ENCODE results near the gene OSTN.

DNA sequence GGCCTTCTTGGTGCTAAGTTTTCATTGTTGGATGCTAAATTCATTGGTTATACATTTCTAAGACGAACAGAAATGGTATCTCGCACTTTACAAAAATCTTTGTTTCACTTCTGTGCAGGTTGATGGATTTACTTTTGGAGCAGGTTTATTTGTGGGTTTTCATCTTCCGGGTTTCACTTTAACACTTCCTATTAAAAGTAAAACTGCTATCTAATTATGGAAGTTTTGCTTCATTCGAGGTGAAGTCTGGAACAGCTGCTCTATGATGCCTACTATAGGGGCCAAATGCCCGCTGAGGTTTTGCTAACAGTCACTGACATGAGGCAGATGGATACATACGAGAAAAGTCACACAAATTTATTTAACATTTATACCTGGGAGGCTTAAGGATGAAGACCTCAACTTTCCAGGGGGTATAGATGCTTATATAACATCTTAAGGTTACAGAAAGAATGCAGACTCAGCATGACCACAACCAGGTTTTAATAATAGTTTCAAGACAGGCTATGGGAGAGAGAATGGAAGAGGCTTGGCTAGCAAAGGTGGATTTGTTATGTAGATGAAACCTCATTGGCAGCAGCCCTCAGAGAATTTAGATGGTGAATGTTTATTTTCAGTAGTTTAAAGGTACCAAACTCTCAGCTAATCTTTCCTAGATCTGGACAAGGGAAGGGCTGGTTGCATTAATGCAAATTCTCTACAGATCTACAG lies 54.2 kb downstream of the OSTN start:
- no peak for TF ChIP-seq ZNF565 (CRISPR knock-in tag; conservative IDR thresholded peaks at IDR 0.05; ENCODE audit: low read depth)
- TF ChIP-seq BACH2 (CRISPR knock-in tag; IDR thresholded peaks at IDR 0.05; ENCODE audit: borderline replicate concordance), result no peak
- TF ChIP-seq, protein P1, sequence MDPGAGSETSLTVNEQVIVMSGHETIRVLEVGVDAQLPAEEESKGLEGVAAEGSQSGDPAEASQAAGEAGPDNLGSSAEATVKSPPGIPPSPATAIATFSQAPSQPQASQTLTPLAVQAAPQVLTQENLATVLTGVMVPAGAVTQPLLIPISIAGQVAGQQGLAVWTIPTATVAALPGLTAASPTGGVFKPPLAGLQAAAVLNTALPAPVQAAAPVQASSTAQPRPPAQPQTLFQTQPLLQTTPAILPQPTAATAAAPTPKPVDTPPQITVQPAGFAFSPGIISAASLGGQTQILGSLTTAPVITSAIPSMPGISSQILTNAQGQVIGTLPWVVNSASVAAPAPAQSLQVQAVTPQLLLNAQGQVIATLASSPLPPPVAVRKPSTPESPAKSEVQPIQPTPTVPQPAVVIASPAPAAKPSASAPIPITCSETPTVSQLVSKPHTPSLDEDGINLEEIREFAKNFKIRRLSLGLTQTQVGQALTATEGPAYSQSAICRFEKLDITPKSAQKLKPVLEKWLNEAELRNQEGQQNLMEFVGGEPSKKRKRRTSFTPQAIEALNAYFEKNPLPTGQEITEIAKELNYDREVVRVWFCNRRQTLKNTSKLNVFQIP (CRISPR knock-in tag; IDR thresholded peaks at IDR 0.05; ENCODE audit: borderline replicate concordance, low read depth), result no peak
- TF ChIP-seq, protein P2, sequence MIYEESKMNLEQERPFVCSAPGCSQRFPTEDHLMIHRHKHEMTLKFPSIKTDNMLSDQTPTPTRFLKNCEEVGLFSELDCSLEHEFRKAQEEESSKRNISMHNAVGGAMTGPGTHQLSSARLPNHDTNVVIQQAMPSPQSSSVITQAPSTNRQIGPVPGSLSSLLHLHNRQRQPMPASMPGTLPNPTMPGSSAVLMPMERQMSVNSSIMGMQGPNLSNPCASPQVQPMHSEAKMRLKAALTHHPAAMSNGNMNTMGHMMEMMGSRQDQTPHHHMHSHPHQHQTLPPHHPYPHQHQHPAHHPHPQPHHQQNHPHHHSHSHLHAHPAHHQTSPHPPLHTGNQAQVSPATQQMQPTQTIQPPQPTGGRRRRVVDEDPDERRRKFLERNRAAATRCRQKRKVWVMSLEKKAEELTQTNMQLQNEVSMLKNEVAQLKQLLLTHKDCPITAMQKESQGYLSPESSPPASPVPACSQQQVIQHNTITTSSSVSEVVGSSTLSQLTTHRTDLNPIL (CRISPR knock-in tag; IDR thresholded peaks at IDR 0.05; ENCODE audit: low read depth), result no peak
- TF ChIP-seq ZFP3 (CRISPR knock-in tag; IDR thresholded peaks at IDR 0.05), result no peak
- no peak for TF ChIP-seq SNAI2 (CRISPR knock-in tag; IDR thresholded peaks at IDR 0.05)
- TF ChIP-seq, protein P3, sequence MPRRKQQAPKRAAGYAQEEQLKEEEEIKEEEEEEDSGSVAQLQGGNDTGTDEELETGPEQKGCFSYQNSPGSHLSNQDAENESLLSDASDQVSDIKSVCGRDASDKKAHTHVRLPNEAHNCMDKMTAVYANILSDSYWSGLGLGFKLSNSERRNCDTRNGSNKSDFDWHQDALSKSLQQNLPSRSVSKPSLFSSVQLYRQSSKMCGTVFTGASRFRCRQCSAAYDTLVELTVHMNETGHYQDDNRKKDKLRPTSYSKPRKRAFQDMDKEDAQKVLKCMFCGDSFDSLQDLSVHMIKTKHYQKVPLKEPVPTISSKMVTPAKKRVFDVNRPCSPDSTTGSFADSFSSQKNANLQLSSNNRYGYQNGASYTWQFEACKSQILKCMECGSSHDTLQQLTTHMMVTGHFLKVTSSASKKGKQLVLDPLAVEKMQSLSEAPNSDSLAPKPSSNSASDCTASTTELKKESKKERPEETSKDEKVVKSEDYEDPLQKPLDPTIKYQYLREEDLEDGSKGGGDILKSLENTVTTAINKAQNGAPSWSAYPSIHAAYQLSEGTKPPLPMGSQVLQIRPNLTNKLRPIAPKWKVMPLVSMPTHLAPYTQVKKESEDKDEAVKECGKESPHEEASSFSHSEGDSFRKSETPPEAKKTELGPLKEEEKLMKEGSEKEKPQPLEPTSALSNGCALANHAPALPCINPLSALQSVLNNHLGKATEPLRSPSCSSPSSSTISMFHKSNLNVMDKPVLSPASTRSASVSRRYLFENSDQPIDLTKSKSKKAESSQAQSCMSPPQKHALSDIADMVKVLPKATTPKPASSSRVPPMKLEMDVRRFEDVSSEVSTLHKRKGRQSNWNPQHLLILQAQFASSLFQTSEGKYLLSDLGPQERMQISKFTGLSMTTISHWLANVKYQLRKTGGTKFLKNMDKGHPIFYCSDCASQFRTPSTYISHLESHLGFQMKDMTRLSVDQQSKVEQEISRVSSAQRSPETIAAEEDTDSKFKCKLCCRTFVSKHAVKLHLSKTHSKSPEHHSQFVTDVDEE (CRISPR knock-in tag; IDR thresholded peaks at IDR 0.05), result no peak
- TF ChIP-seq TOX (CRISPR knock-in tag; IDR thresholded peaks at IDR 0.05; ENCODE audit: borderline replicate concordance), result no peak
- no peak for TF ChIP-seq RARB (CRISPR knock-in tag; IDR thresholded peaks at IDR 0.05)
- TF ChIP-seq, protein P4, sequence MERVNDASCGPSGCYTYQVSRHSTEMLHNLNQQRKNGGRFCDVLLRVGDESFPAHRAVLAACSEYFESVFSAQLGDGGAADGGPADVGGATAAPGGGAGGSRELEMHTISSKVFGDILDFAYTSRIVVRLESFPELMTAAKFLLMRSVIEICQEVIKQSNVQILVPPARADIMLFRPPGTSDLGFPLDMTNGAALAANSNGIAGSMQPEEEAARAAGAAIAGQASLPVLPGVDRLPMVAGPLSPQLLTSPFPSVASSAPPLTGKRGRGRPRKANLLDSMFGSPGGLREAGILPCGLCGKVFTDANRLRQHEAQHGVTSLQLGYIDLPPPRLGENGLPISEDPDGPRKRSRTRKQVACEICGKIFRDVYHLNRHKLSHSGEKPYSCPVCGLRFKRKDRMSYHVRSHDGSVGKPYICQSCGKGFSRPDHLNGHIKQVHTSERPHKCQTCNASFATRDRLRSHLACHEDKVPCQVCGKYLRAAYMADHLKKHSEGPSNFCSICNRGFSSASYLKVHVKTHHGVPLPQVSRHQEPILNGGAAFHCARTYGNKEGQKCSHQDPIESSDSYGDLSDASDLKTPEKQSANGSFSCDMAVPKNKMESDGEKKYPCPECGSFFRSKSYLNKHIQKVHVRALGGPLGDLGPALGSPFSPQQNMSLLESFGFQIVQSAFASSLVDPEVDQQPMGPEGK (CRISPR knock-in tag; IDR thresholded peaks at IDR 0.05; ENCODE audit: borderline replicate concordance), result no peak

Measured in SK-N-SH treated with all-trans-retinoic acid at 6 μM for 48 hours (cell line).